HG03280 (cell line): Measurements from ENCODE around the gene UGT2B11.
"Not testable (repeated sequence)": the region's sequence is repeated elsewhere in the genome, so short reads cannot be mapped to it uniquely, and the experiment has no call there.

Source experiments
- ATAC-seq: cut with Tn5 transposase; IDR thresholded peaks from one replicate; pipeline ENCODE4 v1.9.1; 2021; ENCODE audit warnings: mild to moderate bottlenecking, moderate library complexity; ENCODE audit not compliant: unreplicated experiment

The UGT2B11 gene

DNA sequence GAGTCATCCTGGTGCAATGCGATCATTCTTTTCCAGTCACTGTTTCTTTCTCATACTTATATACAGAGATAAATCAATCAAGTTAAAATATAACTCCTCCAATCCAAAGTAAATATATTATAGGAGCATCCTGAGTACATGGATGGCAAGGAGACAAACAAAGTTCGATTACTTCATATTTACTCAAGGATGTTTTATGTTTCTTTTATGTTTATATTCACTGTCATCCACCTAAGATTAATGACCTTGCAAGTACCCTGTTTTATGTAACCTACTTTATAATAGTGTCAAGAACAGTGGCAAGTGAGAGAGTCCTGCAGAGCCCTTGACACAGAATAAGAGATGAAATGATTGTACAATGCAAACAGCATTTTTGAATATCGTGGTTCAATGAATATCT is at the start of gene UGT2B11:
UGT2B11 (minus strand) TSS at position 33 of the 400 bp plus-strand sequence; CDS start at position 7, 26 bp downstream.
- no peak for ATAC-seq

- ATAC-seq, result not testable (repeated sequence)
Measured at GRCh38 chr4:69253147-69253772, 38.7 kb upstream of the UGT2B11 start.

DNA sequence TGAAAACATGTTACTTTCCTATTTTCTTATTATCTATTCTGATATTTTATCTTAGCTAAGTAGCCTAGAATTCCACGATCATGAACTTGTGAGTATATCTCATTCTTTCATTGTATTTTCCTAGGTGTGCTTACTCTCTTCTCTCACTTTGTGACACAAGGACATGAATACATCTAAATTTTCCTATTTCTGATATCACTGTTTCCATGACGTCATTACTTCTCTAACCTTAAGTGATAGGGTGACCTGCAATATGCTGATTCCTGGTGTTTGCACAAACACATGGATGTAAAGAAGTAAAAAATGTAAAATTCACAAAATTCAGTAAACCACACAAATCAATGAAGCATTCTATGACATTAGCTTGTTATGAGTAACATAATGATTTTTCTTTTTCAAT is 36.3 kb upstream of the UGT2B11 start:
- not testable (repeated sequence) for ATAC-seq

- not testable (repeated sequence) for ATAC-seq
Measured at GRCh38 chr4:69242562-69243240, 28.2 kb upstream of the UGT2B11 start.

DNA sequence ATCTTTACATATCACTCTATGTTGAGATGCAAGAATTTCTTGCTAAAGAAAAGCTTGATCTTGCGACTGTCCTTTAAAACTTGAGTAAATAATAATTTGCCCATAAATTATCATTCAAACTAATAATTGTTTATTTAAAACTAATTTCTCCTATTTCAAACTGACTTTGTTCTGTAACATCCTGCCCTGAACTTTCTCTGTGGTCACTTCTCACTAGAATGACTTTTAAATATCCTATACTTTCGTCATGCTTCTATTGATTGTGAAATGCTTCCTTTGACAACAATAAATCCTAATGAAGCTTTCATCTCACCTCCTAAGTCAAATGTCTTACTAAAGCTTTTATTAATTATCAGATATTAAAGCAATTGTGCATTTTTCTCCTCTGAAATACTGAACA is 27.2 kb upstream of the UGT2B11 start:
- ATAC-seq, result not testable (repeated sequence)

DNA sequence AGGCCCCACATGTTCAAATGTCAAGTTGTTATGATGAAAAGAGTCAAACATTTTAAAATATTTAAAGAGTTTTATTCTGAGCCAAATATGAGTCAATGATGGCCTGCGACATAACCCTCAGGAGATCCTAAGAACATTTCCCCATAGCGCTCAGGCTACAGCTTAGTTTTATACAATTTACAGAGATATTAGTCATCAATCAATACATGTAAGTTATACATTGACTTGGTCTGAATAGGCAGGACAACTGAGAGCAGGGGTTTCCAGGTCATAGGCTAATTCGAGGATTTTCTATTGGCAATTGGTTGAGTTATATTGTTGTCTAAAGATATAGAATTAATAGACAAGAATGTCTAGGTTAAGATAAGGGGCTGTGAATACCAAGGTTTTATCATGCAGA is 26.2 kb upstream of the UGT2B11 start:
- ATAC-seq, result not testable (repeated sequence)

DNA sequence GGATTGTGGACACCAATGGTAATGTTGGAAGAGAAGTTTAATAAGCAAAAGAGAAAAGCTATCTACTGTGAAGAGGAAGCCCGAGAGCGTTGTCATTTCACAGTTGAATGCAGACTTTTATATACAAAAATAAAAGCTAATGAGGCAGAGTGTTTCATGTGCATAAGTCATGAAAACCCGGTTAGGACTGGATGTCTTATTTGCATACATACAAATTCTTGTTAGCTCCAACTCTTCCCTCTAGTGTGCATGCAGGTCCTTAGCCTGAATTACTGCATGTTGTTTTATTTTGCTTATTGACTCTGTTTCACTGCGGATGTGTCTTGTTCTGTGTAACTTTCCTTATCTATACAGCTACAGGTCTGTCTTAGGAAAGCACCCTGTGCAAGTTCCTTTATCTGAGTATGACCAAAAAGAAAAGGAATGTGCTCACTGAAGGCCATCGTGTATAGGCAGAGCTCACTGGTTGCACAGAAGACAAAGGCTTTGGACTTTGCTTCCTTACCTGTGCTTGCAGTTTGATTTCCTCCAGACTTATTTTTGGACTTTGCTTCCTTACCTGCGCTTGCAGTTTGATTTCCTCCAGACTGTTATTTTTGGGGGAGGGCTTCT is 25.1 kb upstream of the UGT2B11 start:
- no peak for ATAC-seq

GRCh38 chr4:69239092-69239491 is 24.5 kb upstream of the UGT2B11 start:
- ATAC-seq, result no peak

DNA sequence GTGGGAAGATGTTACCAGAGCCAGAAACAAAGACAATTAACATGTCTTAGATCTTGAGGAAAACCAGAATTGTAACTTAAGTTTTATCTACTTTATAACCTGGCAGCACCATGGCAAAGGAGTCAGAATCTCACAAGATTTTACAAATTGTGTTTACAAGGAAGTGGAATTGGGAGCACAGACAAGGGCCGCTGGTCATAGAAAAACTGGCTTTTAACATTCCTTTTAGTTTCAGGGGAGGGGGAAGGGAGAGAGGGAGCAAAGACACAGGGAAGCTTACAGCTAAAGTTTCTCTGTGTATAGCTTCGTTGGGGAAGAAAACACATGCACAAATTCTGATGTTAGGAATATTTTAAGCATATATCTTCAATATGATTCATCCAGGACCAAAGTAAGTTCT is 10.3 kb upstream of the UGT2B11 start:
- ATAC-seq, result no peak

- ATAC-seq, result not testable (repeated sequence)
Measured at GRCh38 chr4:69223277-69223676, 8.7 kb upstream of the UGT2B11 start.

GRCh38 chr4:69218491-69218890 is 3.9 kb upstream of the UGT2B11 start:
- ATAC-seq, result not testable (repeated sequence)

- ATAC-seq, result no peak
Measured at GRCh38 chr4:69210911-69211310, 3.6 kb downstream of the UGT2B11 start.

- not testable (repeated sequence) for ATAC-seq
Measured at GRCh38 chr4:69198506-69198905, 16.0 kb downstream of the UGT2B11 start.

- no peak for ATAC-seq
Measured at GRCh38 chr4:69196209-69196965, 18.2 kb downstream of the UGT2B11 start.

DNA sequence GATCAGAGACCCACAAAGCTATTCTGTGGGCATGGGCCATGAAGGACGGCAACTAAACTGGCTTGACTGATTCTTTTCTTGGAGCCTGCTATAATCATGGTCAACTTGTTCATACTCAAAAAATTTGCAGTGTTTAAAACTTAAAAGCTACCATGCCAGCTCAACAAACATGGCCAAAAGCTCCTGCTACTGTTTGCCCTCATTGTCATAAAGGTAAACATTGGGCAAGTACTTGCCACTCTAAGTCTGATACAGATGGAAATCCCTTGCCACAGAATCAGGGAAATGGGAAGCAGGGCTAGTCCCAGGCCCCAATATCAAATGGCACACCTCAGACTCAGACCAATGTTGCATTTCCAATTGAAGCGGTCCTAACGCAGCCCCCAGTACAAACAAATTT is 20.4 kb downstream of the UGT2B11 start:
- ATAC-seq, result no peak

GRCh38 chr4:69191905-69192304 is 22.6 kb downstream of the UGT2B11 start:
- ATAC-seq, result not testable (repeated sequence)

- not testable (repeated sequence) for ATAC-seq
Measured at GRCh38 chr4:69190621-69191020, 23.9 kb downstream of the UGT2B11 start.

DNA sequence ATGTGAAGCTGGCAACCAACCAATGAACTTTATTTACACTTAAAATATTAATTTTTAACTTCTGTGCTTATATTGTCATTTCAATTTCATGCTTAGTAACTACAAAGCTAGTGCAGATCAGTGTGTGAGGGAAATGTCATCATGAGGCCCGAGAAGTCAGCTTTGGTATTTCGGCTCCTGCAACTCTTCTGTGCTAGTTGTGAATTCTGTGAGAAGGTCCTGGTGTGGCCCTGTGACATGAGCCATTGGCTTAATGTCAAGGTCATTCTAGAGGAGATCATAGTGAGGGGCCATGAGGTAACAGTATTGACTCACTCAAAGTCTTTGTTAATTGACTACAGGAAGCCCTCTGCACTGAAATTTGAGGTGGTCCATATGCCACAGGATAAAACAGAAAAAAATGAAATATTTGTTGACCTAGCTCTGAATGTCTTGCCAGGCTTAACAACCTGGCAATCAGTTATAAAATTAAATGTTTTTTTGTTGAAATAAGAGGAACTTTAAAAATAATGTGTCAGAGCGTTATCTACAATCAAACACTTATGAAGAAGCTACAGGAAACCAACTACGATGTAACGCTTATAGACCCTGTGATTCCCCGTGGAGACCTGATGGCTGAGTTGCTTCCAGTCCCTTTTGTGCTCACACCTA is 32.9 kb downstream of the UGT2B11 start:
- ATAC-seq, result not testable (repeated sequence)

- not testable (repeated sequence) for ATAC-seq
Measured at GRCh38 chr4:69179817-69180216, 34.7 kb downstream of the UGT2B11 start.

- ATAC-seq, result not testable (repeated sequence)
Measured at GRCh38 chr4:69178751-69179205, 35.8 kb downstream of the UGT2B11 start.
